HepG2 (cell line): Measurements from ENCODE around the gene BICRA. TPM values are rescaled to one million over a fixed set of nuclear protein-coding genes. Genes with fewer than 3 reads are reported as not detected.

ENCODE experiments used
- ATAC-seq: fragments of 200-7000 bp; cut with Tn5 transposase; 3 replicates; pipeline ENCODE4 v1.9.1; 2020; ENCODE audit warnings: mild to moderate bottlenecking, moderate library complexity
- BruUV-seq: library from RNA; stranded (reverse); fragments of 400-500 nt; replicated peaks from 2 replicates; lab custom pipeline; 2021; lab: Mats Ljungman, UMichigan
- CTCF ChIA-PET: fragments of 300-600 bp; formaldehyde crosslinking; extraction: SDS; loops from one replicate; lab custom pipeline; 2021; ENCODE audit warnings: low total read pairs, inconsistent platforms, low intra/inter-chr PET ratio; lab: Yijun Ruan, JAX
- POLR2A ChIA-PET: fragments of 350-600 bp; sonication (Branson Sonifier 250); formaldehyde crosslinking; loops from one replicate; lab custom pipeline; 2020; ENCODE audit warnings: antibody characterized with exemption, inconsistent platforms; lab: Yijun Ruan, JAX
- DNase-seq: peaks from one replicate; pipeline ENCODE4 v3.0.0-alpha.2; 2015; ENCODE audit warnings: low spot score
- FAIRE-seq: peaks from 3 replicates; lab custom pipeline; 2011; peaks lifted over from hg19 to GRCh38; lab: Jason Lieb, UNC
- H2AFZ ChIP-seq: one replicate; pipeline ENCODE4 v1.6.1; 2011; ENCODE audit warnings: low read length, inconsistent platforms
- H3K27ac ChIP-seq: fragments of 300-600 bp; 3 replicates; pipeline ENCODE4 v1.8.0; 2011; ENCODE audit warnings: mixed run types, mild to moderate bottlenecking, mixed read lengths, low read length, inconsistent platforms; ENCODE audit not compliant: insufficient read depth; ENCODE audit errors: extremely low read length
- H3K27me3 ChIP-seq, 2 experiments: fragments of 200-600 bp in 1 of 2; 2 replicates in 1 of 2; 3 replicates in 1 of 2; pipeline versions ENCODE4 v1.6.0 to v1.8.0; 2011; ENCODE audit warnings: low read length in 2 of 2, mild to moderate bottlenecking in 2 of 2, moderate library complexity in 2 of 2, inconsistent platforms in 1 of 2; ENCODE audit not compliant: insufficient read depth in 2 of 2, control insufficient read depth in 1 of 2
- H3K36me3 ChIP-seq, 2 experiments: fragments of 200-600 bp in 1 of 2; replicated peaks in 1 of 2; 2 replicates in 1 of 2; 3 replicates in 1 of 2; pipeline versions ENCODE4 v1.5.1 to v1.8.0; 2011; ENCODE audit warnings: low read length in 2 of 2, inconsistent platforms in 1 of 2; ENCODE audit not compliant: insufficient read depth in 2 of 2, control insufficient read depth in 1 of 2
- H3K4me1 ChIP-seq: 2 replicates; pipeline ENCODE4 v1.5.1; 2012; ENCODE audit warnings: low read length, inconsistent platforms; ENCODE audit not compliant: insufficient read depth
- H3K4me2 ChIP-seq: 2 replicates; pipeline ENCODE4 v1.6.0; 2011; ENCODE audit warnings: low read depth, low read length, inconsistent platforms
- H3K4me3 ChIP-seq, 3 experiments: fragments of 200-600 bp in 1 of 3; sonication (generic), shearing (Covaris generic) in 1 of 3; replicated peaks in 1 of 3; 2 replicates each; pipeline ENCODE4 v1.5.1; 2011 to 2016; ENCODE audit warnings: low read length in 3 of 3, inconsistent platforms in 2 of 3, low read depth in 2 of 3, mild to moderate bottlenecking in 2 of 3, control low read depth in 1 of 3, mixed read lengths in 1 of 3; ENCODE audit not compliant: insufficient read depth in 1 of 3
- H3K79me2 ChIP-seq: one replicate; pipeline ENCODE4 v1.6.1; 2011; ENCODE audit warnings: low read length, inconsistent platforms; ENCODE audit not compliant: insufficient read depth
- H3K9ac ChIP-seq: 2 replicates; pipeline ENCODE4 v1.6.0; 2011; ENCODE audit warnings: mild to moderate bottlenecking, low read depth, low read length, inconsistent platforms; ENCODE audit not compliant: insufficient read depth
- H3K9me3 ChIP-seq: 2 replicates; pipeline ENCODE4 v1.5.1; 2012; ENCODE audit warnings: mild to moderate bottlenecking, low read length
- H4K20me1 ChIP-seq: 2 replicates; pipeline ENCODE4 v1.6.0; 2011; ENCODE audit warnings: inconsistent platforms, mild to moderate bottlenecking, low read length, moderate library complexity; ENCODE audit not compliant: insufficient read depth
- ZFP90 ChIP-seq: sonication (generic); formaldehyde crosslinking; IDR thresholded peaks from 2 replicates; pipeline ENCODE4 v1.8.0; 2022; ENCODE audit warnings: missing genetic modification reagents, mild to moderate bottlenecking, inconsistent platforms, borderline replicate concordance
- ZNF142 ChIP-seq: sonication (generic); formaldehyde crosslinking; IDR thresholded peaks from 2 replicates; pipeline ENCODE4 v1.4.0; 2020; ENCODE audit warnings: missing genetic modification reagents
- ZNF83 ChIP-seq: sonication (generic); formaldehyde crosslinking; IDR thresholded peaks from 2 replicates; pipeline ENCODE4 v1.4.0; 2020; ENCODE audit warnings: missing genetic modification reagents, mild to moderate bottlenecking, borderline replicate concordance
- WGBS: methylation state at CpG from one replicate; pipeline ENCODE4 v1.1.6; 2017; ENCODE audit warnings: low lambda C conversion rate; 5-methylcytosine and 5-hydroxymethylcytosine counted together
- in situ Hi-C: cut with HindIII; loops from 2 replicates; pipeline ENCODE4 v1.10.0; 2017; ENCODE audit warnings: low pct_unique_long_range_greater_than_20kb; ENCODE audit not compliant: extremely low pct_ligation_motif_present
- intact Hi-C: fragments of 100-400 bp; cut with micrococcal nuclease; formaldehyde crosslinking; loops from one replicate; pipeline ENCODE4 v1.10.0; 2022; ENCODE audit not compliant: unreplicated experiment
- polyA plus RNA-seq, 8 experiments: library from polyadenylated mRNA; depleted of rRNA in 3 of 8; stranded (reverse) in 7 of 8; unstranded in 1 of 8; fragments of >200 nt; fragmentation: Illumina TruSeq in 4 of 8; extraction: Trizol in 4 of 8; gene quantifications; 2 replicates each; pipeline versions ENCODE4 v1.2.1 to v1.2.3, GENCODE V29; 2011 to 2016; ENCODE audit warnings: low read depth in 4 of 8, missing spikeins in 1 of 8, mixed read lengths in 1 of 8; ENCODE audit not compliant: insufficient read depth in 1 of 8
- total RNA-seq, 5 experiments: library from RNA; depleted of rRNA; stranded (reverse); fragments of >200 nt; fragmentation: Illumina TruSeq; extraction: Trizol; gene quantifications; 2 replicates each; pipeline ENCODE4 v1.2.3, GENCODE V29; 2016; ENCODE audit warnings: low read depth in 1 of 5
- TF ChIP-seq, protein P1 (sequence below): sonication (generic); formaldehyde crosslinking; IDR thresholded peaks from 2 replicates; pipeline ENCODE4 v1.4.0; 2020; ENCODE audit warnings: missing genetic modification reagents
- TF ChIP-seq, protein P2 (sequence below): sonication (generic); formaldehyde crosslinking; IDR thresholded peaks from 2 replicates; pipeline ENCODE4 v1.4.0; 2020; ENCODE audit warnings: missing genetic modification reagents

The BICRA gene
- total and polyA plus RNA-seq, 2 of the 13 experiments (the other 11 are each of a cell fraction or from before 2014, with no cell fraction given) = 0.55 to 0.71 TPM

- FAIRE-seq (no peak), DNase-seq (no peak), ATAC-seq (no peak)
- WGBS = 66% methylated on average over 5 of the region's 14 CpGs
- H3K27ac ChIP-seq = peak overlapping the region; percentile 22
- H3K4me2 ChIP-seq = no peak overlapping the region; the same call in 1 of the 2 replicates
- no peaks in the 10 kb centered on the region for H3K27me3 ChIP-seq
- H3K9ac ChIP-seq = no peak overlapping the region
- peaks cover 51% of the 10 kb centered on the region for H3K79me2 ChIP-seq
- in situ Hi-C loops = no loop called here
- no peak overlapping the region for H3K4me3 ChIP-seq
- H3K9me3 ChIP-seq = no peaks in the 10 kb centered on the region
- peaks cover 21% of the 10 kb centered on the region for H4K20me1 ChIP-seq
- intact Hi-C loops = no loop called here
- H3K36me3 ChIP-seq = 0 out of 5 replicates have a peak, but pooled peaks cover 0 to 2% of the 10 kb centered on the region in 2 experiments
- H2AFZ ChIP-seq = no peak overlapping the region
- BruUV-seq = no TSS peak
- peaks cover 40% of the 10 kb centered on the region for H3K4me1 ChIP-seq
- POLR2A ChIA-PET = no interaction called here
- CTCF ChIA-PET = no interaction called here
- TF ChIP-seq ZFP90 (CRISPR knock-in tag) (no peak), ZNF142 (CRISPR knock-in tag) (no peak), ZNF83 (CRISPR knock-in tag) (no peak)
- TF ChIP-seq, protein P1, sequence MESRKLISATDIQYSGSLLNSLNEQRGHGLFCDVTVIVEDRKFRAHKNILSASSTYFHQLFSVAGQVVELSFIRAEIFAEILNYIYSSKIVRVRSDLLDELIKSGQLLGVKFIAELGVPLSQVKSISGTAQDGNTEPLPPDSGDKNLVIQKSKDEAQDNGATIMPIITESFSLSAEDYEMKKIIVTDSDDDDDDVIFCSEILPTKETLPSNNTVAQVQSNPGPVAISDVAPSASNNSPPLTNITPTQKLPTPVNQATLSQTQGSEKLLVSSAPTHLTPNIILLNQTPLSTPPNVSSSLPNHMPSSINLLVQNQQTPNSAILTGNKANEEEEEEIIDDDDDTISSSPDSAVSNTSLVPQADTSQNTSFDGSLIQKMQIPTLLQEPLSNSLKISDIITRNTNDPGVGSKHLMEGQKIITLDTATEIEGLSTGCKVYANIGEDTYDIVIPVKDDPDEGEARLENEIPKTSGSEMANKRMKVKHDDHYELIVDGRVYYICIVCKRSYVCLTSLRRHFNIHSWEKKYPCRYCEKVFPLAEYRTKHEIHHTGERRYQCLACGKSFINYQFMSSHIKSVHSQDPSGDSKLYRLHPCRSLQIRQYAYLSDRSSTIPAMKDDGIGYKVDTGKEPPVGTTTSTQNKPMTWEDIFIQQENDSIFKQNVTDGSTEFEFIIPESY (CRISPR knock-in tag) = peak; percentile 40
- TF ChIP-seq, protein P2, sequence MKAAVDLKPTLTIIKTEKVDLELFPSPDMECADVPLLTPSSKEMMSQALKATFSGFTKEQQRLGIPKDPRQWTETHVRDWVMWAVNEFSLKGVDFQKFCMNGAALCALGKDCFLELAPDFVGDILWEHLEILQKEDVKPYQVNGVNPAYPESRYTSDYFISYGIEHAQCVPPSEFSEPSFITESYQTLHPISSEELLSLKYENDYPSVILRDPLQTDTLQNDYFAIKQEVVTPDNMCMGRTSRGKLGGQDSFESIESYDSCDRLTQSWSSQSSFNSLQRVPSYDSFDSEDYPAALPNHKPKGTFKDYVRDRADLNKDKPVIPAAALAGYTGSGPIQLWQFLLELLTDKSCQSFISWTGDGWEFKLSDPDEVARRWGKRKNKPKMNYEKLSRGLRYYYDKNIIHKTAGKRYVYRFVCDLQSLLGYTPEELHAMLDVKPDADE = no peak
These were observed 9.8 kb downstream of the BICRA start for GRCh38 chr19:47618771-47619170.
